ENCODE data around the gene UNG. TPM values are rescaled to one million over a fixed set of nuclear protein-coding genes. Genes with fewer than 3 reads are reported as not detected.
"Not testable (repeated sequence)": the region's sequence is repeated elsewhere in the genome, so short reads cannot be mapped to it uniquely, and the experiment has no call there.

Gene UNG
- total RNA-seq, 1 donor from 2014 or later, result 29.2 TPM

GRCh38 chr12:109053382-109054123, 43.8 kb upstream of the UNG start:
- peaks cover 0 to 7% of the 10 kb centered on the region in 2 donors for H3K36me3 ChIP-seq
- H3K9me3 ChIP-seq, result no peaks in the 10 kb centered on the region
- TF ChIP-seq POLR2A (IDR thresholded peaks at IDR 0.05) (no peak), CTCF (IDR thresholded peaks at IDR 0.05) (no peak), POLR2AphosphoS5 (IDR thresholded peaks at IDR 0.05; ENCODE audit: insufficient read depth in 1 of 2, low read depth in 1 of 2) (no peak)
- no peak for DNase-seq (ENCODE audit: extremely low spot score in 2 of 2)
- intact Hi-C loops (cut with DNase I), result no loop called here
- H3K27me3 ChIP-seq, result no peaks in the 10 kb centered on the region
- H3K27ac ChIP-seq, result peak overlapping the region; percentile 93
- peaks cover 20% of the 10 kb centered on the region for H3K4me1 ChIP-seq
- peak overlapping the region; percentile 82 to 95 for H3K4me3 ChIP-seq

- H3K9me3 ChIP-seq; DNase-seq (ENCODE audit: extremely low spot score in 2 of 2); H3K27me3 ChIP-seq; intact Hi-C loops (cut with DNase I): not testable (repeated sequence)
- peak overlapping the region; percentile 93 for H3K27ac ChIP-seq
- peak overlapping the region in 1 of 2 donors; percentile 95 for H3K4me3 ChIP-seq
- peaks cover 20% of the 10 kb centered on the region for H3K4me1 ChIP-seq
- H3K36me3 ChIP-seq, result peaks cover 0 to 11% of the 10 kb centered on the region in 2 donors
Measured at GRCh38 chr12:109054124-109054513, 43.3 kb upstream of the UNG start.

GRCh38 chr12:109054520-109054919, 42.9 kb upstream of the UNG start:
- no peak overlapping the region for H3K27ac ChIP-seq

GRCh38 chr12:109056891-109057290, 40.5 kb upstream of the UNG start:
- peaks cover 20% of the 10 kb centered on the region for H3K4me1 ChIP-seq
- intact Hi-C loops (cut with DNase I), result no loop called here
- DNase-seq (ENCODE audit: extremely low spot score in 2 of 2), result no peak
- H3K27me3 ChIP-seq, result no peaks in the 10 kb centered on the region
- H3K36me3 ChIP-seq, result peaks cover 0 to 22% of the 10 kb centered on the region in 2 donors
- H3K9me3 ChIP-seq, result no peaks in the 10 kb centered on the region
- no peak overlapping the region for H3K27ac ChIP-seq
- TF ChIP-seq POLR2AphosphoS5 (IDR thresholded peaks at IDR 0.05; ENCODE audit: insufficient read depth in 1 of 2, low read depth in 1 of 2), result no peak
- no peak for TF ChIP-seq POLR2A (IDR thresholded peaks at IDR 0.05)
- TF ChIP-seq CTCF (IDR thresholded peaks at IDR 0.05), result no peak
- H3K4me3 ChIP-seq, result no peak overlapping the region

More at GRCh38 chr12:109054520-109054919, 42.9 kb upstream of the UNG start:
- Histone ChIP-seq H3K9me3 (no peaks in the 10 kb centered on the region), H3K4me3 (no peak overlapping the region), H3K36me3 (peaks cover 0 to 11% of the 10 kb centered on the region in 2 donors), H3K4me1 (peaks cover 20% of the 10 kb centered on the region), H3K27me3 (no peaks in the 10 kb centered on the region)
- intact Hi-C loops (cut with DNase I), result no loop called here
- no peak for DNase-seq (ENCODE audit: extremely low spot score in 2 of 2)
- no peak for TF ChIP-seq CTCF (IDR thresholded peaks at IDR 0.05)
- TF ChIP-seq POLR2A (IDR thresholded peaks at IDR 0.05), result no peak
- TF ChIP-seq POLR2AphosphoS5 (IDR thresholded peaks at IDR 0.05; ENCODE audit: insufficient read depth in 1 of 2, low read depth in 1 of 2), result no peak

- H3K4me3 ChIP-seq, result no peak overlapping the region
- DNase-seq (ENCODE audit: extremely low spot score in 2 of 2), result no peak
- intact Hi-C loops (cut with DNase I), result no loop called here
- H3K4me1 ChIP-seq, result peaks cover 20% of the 10 kb centered on the region
- no peaks in the 10 kb centered on the region for H3K27me3 ChIP-seq
- H3K36me3 ChIP-seq, result peaks cover 0 to 22% of the 10 kb centered on the region in 2 donors
- no peak for TF ChIP-seq POLR2A (IDR thresholded peaks at IDR 0.05)
- no peak for TF ChIP-seq POLR2AphosphoS5 (IDR thresholded peaks at IDR 0.05; ENCODE audit: insufficient read depth in 1 of 2, low read depth in 1 of 2)
- no peak for TF ChIP-seq CTCF (IDR thresholded peaks at IDR 0.05)
- H3K27ac ChIP-seq, result no peak overlapping the region
- H3K9me3 ChIP-seq, result no peaks in the 10 kb centered on the region
Measured at GRCh38 chr12:109057376-109057775, 40.0 kb upstream of the UNG start.
